ENCODE measurements around the gene RAET1G. TPM values are rescaled to one million over a fixed set of nuclear protein-coding genes. Genes with fewer than 3 reads are reported as not detected.
"Not testable (repeated sequence)": the region's sequence is repeated elsewhere in the genome, so short reads cannot be mapped to it uniquely, and the experiment has no call there.

Gene RAET1G
- total and polyA plus RNA-seq, 2 donors (not counting 3 experiments of a cell fraction or from before 2014, with no cell fraction given): 1.6 to 2.1 TPM

GRCh38 chr6:149953390-149953789 is 30.5 kb upstream of the RAET1G start:
- H3K27ac ChIP-seq (ENCODE audit: insufficient read depth, low read depth, low read length); dilution Hi-C loops (cut with MboI; ENCODE audit: extremely low pct_ligation_motif_present, low sequenced_read_pairs); H3K79me2 ChIP-seq (ENCODE audit: control insufficient read depth, insufficient read depth, low read length); H3K4me1 ChIP-seq (ENCODE audit: control insufficient read depth, extremely low read depth, insufficient read depth, low read length); H3K9me3 ChIP-seq (replicated peaks; ENCODE audit: control insufficient read depth, insufficient read depth, low read length); H3K9me1 ChIP-seq (replicated peaks; ENCODE audit: control insufficient read depth, extremely low read depth, insufficient read depth, low read length); H2AFZ ChIP-seq (ENCODE audit: low read depth, low read length); intact Hi-C loops (cut with micrococcal nuclease); H3K4me3 ChIP-seq (replicated peaks in 1 of 3; ENCODE audit: insufficient read depth in 1 of 3, low read depth in 1 of 3, low read length in 3 of 3); H4K20me1 ChIP-seq (replicated peaks; ENCODE audit: control insufficient read depth, extremely low read depth, insufficient read depth, low read length); BruUV-seq (replicated peaks); POLR2A ChIA-PET; DNase-seq (ENCODE audit: low read depth, low spot score); H3K36me3 ChIP-seq (ENCODE audit: control insufficient read depth in 2 of 2, extremely low read depth in 1 of 2, insufficient read depth in 2 of 2, low read length in 2 of 2); H3K4me2 ChIP-seq (ENCODE audit: insufficient read depth, low read length); FAIRE-seq; H3K9ac ChIP-seq (replicated peaks; ENCODE audit: extremely low read depth, insufficient read depth, low read length): not testable (repeated sequence)
- peaks cover 30 to 53% of the 10 kb centered on the region in 2 experiments for H3K27me3 ChIP-seq (ENCODE audit: control insufficient read depth in 2 of 2, insufficient read depth in 2 of 2, low read length in 2 of 2)
- peak; percentile 8 for TF ChIP-seq EZH2 (IDR thresholded peaks at IDR 0.05; ENCODE audit: borderline replicate concordance, low read depth, low read length, severe bottlenecking)
- CTCF ChIA-PET: interaction anchor here (1.9 kb wide), 1 partner anchor 63 kb away, joined by 8 read pairs; no protein-coding TSS in a partner anchor

- Histone ChIP-seq H3K9me3 (replicated peaks; ENCODE audit: control insufficient read depth, insufficient read depth, low read length) (no peaks in the 10 kb centered on the region), H3K79me2 (ENCODE audit: control insufficient read depth, insufficient read depth, low read length) (no peaks in the 10 kb centered on the region), H4K20me1 (replicated peaks; ENCODE audit: control insufficient read depth, extremely low read depth, insufficient read depth, low read length) (no peaks in the 10 kb centered on the region), H3K36me3 (ENCODE audit: control insufficient read depth in 2 of 2, extremely low read depth in 1 of 2, insufficient read depth in 2 of 2, low read length in 2 of 2) (peaks cover 0 to 1% of the 10 kb centered on the region in 2 experiments), H3K4me3 (replicated peaks in 1 of 3; ENCODE audit: insufficient read depth in 1 of 3, low read depth in 1 of 3, low read length in 3 of 3) (no peak overlapping the region), H3K4me2 (ENCODE audit: insufficient read depth, low read length) (no peak overlapping the region), H3K9ac (replicated peaks; ENCODE audit: extremely low read depth, insufficient read depth, low read length) (no peak overlapping the region), H3K27me3 (ENCODE audit: control insufficient read depth in 2 of 2, insufficient read depth in 2 of 2, low read length in 2 of 2) (peaks cover 30 to 47% of the 10 kb centered on the region in 2 experiments), H3K4me1 (ENCODE audit: control insufficient read depth, extremely low read depth, insufficient read depth, low read length) (no peaks in the 10 kb centered on the region), H3K9me1 (replicated peaks; ENCODE audit: control insufficient read depth, extremely low read depth, insufficient read depth, low read length) (no peaks in the 10 kb centered on the region), H3K27ac (ENCODE audit: insufficient read depth, low read depth, low read length) (no peak overlapping the region), H2AFZ (ENCODE audit: low read depth, low read length) (no peak overlapping the region)
- CTCF ChIA-PET: interaction anchor here (1.3 to 1.9 kb wide), 2 partner anchors 65 to 119 kb away, joined by 5 to 8 read pairs; no protein-coding TSS in a partner anchor
- no TSS peak for BruUV-seq (replicated peaks)
- no peak for TF ChIP-seq POLR2A (IDR thresholded peaks at IDR 0.05; ENCODE audit: low read depth, low read length)
- TF ChIP-seq JUN (IDR thresholded peaks at IDR 0.05; ENCODE audit: borderline replicate concordance, insufficient read depth, insufficient read length, low read depth): no peak
- TF ChIP-seq CTCF (IDR thresholded peaks at IDR 0.05; ENCODE audit: extremely low read depth in 1 of 2, insufficient read depth in 1 of 2, low read depth in 1 of 2, low read length in 2 of 2): no peak
- no peak for TF ChIP-seq MYC (IDR thresholded peaks at IDR 0.05; ENCODE audit: low read depth, low read length)
- no peak for TF ChIP-seq FOS (IDR thresholded peaks at IDR 0.05; ENCODE audit: borderline replicate concordance, insufficient read depth, low read length)
- TF ChIP-seq GATA2 (IDR thresholded peaks at IDR 0.05; ENCODE audit: insufficient read depth, insufficient read length, low read depth, low read length): no peak
- no peak for TF ChIP-seq POLR2AphosphoS5 (IDR thresholded peaks at IDR 0.05; ENCODE audit: insufficient read depth, low read depth, low read length)
- no peak for TF ChIP-seq MAX (IDR thresholded peaks at IDR 0.05; ENCODE audit: insufficient read depth, insufficient read length)
- TF ChIP-seq EZH2 (IDR thresholded peaks at IDR 0.05; ENCODE audit: borderline replicate concordance, low read depth, low read length, severe bottlenecking): no peak
- no peak for DNase-seq (ENCODE audit: low read depth, low spot score)
- dilution Hi-C loops (cut with MboI; ENCODE audit: extremely low pct_ligation_motif_present, low sequenced_read_pairs): no loop called here
- FAIRE-seq: no peak
- intact Hi-C loops (cut with micrococcal nuclease): no loop called here
- POLR2A ChIA-PET: no interaction called here
Observed at GRCh38 chr6:149951626-149952025, 28.7 kb upstream of the RAET1G start.

All from endothelial cell of umbilical vein (primary cell).